ENCODE results near the gene CDH13.

Gene CDH13

GRCh38 chr16:83602761-83603722 lies 976.3 kb downstream of the CDH13 start:
- no peak for DNase-seq

- DNase-seq: no peak
These were observed 977.2 kb downstream of the CDH13 start for GRCh38 chr16:83603723-83604570.

GRCh38 chr16:83606486-83607030 lies 979.8 kb downstream of the CDH13 start:
- DNase-seq: no peak

GRCh38 chr16:83609178-83609577 lies 982.4 kb downstream of the CDH13 start:
- DNase-seq: no peak

- no peak for DNase-seq
These were observed 988.6 kb downstream of the CDH13 start for GRCh38 chr16:83615141-83615952.

GRCh38 chr16:83615953-83616350 lies 989.2 kb downstream of the CDH13 start:
- DNase-seq: no peak

- DNase-seq: no peak
These were observed 992.8 kb downstream of the CDH13 start for GRCh38 chr16:83619381-83620150.

GRCh38 chr16:83622010-83622409 lies 995.2 kb downstream of the CDH13 start:
- no peak for DNase-seq

- no peak for DNase-seq
These were observed 996.4 kb downstream of the CDH13 start for GRCh38 chr16:83623091-83623730.

- no peak for DNase-seq
These were observed 997.1 kb downstream of the CDH13 start for GRCh38 chr16:83623892-83624291.

- DNase-seq: no peak
These were observed 997.8 kb downstream of the CDH13 start for GRCh38 chr16:83624429-83625120.

- DNase-seq: no peak
These were observed 999.4 kb downstream of the CDH13 start for GRCh38 chr16:83626204-83626603.

GRCh38 chr16:83626676-83627075 lies 999.9 kb downstream of the CDH13 start:
- no peak for DNase-seq

GRCh38 chr16:83627996-83628395 lies 1001.2 kb downstream of the CDH13 start:
- no peak for DNase-seq

GRCh38 chr16:83629426-83629825 lies 1002.7 kb downstream of the CDH13 start:
- DNase-seq: no peak

GRCh38 chr16:83629836-83630235 lies 1003.1 kb downstream of the CDH13 start:
- DNase-seq: no peak

- no peak for DNase-seq
These were observed 1004.2 kb downstream of the CDH13 start for GRCh38 chr16:83630979-83631378.

GRCh38 chr16:83633286-83633685 lies 1006.5 kb downstream of the CDH13 start:
- no peak for DNase-seq

GRCh38 chr16:83648347-83648746 lies 1021.6 kb downstream of the CDH13 start:
- DNase-seq: no peak

GRCh38 chr16:83651871-83652270 lies 1025.1 kb downstream of the CDH13 start:
- DNase-seq: no peak

GRCh38 chr16:83652943-83653342 lies 1026.2 kb downstream of the CDH13 start:
- DNase-seq: no peak
